GM19467 (cell line): ENCODE measurements around the gene TMEM158.

Experiments used
- ATAC-seq: cut with Tn5 transposase; IDR thresholded peaks from one replicate; pipeline ENCODE4 v1.9.1; 2021; ENCODE audit warnings: mild to moderate bottlenecking, moderate library complexity; ENCODE audit not compliant: unreplicated experiment

The TMEM158 gene

DNA sequence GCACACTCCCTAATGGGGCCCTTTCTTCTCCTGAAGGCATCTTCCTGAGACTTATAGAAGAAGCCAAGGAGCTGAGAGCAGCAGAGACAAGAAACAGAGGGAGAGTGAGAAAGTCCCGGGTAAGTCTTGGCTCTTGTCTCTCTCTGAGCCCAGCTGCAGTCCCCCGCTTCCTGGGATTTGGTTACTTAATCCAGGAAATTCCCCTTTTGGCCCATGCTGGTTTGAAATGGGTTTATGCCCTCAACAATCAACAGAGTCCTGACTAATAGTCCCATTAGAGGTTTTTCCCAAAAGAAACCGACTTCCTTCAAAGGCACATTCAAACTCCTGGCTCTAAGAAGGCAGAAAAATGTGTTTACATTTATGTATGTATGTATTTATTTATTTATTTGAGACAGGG is 22.0 kb downstream of the TMEM158 start:
- no peak for ATAC-seq

DNA sequence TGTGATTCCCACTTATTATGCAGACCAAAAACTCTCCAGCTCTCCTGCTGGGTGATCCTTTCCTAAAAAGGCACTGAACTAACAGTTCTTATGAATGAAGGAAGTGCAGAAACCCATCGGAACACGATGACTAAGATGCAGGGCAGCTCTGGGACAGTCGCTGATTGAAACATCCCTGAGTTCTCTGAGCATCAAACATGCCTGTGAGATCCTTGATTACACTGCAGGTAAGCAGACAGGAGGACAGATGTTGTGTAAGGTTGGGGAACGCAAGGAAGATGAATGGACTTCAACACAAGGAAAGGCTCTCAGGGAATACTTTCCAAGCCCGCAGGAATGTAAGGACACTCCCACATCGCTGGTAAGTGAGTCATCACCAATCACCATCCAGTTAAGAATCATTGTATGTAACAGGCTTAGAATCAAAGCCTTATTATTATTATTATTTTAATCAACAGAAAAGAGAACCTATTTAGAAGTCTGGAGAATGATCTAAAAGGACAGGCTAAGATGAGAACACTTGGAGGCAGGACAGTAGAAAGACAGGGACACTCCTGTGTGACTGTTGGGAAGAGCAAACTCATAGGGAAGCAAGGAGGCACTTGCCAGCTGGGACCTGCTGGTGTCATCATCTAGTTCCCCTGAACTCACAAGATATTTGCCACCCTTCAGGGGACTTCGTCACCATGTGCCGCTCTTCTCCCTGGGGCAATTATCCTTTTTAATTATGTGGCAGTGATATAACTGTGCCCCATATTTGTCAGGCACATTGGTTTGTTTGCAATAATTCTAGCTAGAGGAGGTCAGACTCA is 26.0 kb downstream of the TMEM158 start:
- no peak for ATAC-seq

DNA sequence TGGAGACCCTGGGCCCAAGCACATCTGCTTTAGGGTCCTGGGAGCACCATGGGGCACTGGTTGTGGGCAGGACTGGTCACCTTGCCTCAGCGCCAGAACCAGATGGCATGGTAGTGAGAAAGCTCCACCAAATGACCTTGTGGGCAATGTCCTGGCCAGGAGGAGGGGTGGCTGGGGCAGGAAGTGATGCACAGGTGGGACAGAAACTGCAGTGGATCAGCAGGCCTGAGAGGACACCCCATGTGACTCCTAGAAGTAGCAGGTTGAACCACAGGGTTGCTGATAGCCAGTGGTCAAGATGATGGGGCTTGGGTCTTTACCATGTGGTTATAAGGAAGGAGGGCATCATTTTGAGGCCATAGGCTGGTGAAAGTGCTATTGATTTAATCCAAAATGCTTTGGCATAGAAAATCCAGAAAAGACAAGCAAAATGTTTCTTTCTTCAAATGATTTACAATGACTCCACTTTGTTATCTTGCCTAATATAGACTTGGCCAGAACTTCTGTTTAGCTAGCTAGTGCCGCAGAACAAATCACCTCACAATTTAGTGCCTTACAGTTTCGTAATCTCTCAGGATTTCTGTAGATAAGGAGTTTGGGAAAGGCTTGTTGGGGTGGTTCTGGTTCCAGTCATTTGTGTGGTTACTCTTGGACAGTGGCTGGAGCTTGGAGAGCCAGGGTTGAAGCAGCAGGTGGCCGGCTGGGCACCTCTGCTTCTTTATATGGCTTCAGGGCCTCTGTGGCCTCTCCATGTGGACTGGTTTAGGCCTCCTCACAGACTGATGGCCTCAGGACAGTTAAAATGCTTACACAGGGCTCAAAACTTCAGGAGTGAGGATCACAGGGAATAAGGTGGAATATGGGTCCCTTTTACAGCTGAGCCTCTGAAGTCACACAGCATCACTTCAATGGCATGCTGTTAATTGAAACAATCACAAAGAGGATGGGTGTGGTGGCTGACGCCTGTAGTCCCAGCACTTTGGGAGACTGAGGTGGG is 27.5 kb downstream of the TMEM158 start:
- ATAC-seq = no peak

DNA sequence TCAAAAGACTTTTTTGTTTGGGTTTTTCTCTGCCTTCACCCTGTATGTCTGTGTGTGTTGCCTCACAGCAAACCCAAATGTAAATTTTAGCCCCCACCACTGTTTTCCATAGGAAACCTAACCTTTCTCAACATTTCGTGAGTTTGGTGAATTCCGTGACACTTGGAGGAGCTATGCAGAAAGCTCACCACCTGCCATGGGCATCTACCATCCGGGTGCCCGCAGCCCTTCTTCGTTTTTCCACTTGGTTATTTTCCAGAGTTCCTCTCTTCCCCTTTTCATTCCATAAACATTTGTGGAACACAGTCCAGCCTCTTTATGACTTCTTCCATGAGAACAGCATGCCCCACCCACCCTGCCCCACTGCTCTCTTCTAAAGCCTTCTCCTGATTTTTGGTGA is 31.3 kb downstream of the TMEM158 start:
- no peak for ATAC-seq

DNA sequence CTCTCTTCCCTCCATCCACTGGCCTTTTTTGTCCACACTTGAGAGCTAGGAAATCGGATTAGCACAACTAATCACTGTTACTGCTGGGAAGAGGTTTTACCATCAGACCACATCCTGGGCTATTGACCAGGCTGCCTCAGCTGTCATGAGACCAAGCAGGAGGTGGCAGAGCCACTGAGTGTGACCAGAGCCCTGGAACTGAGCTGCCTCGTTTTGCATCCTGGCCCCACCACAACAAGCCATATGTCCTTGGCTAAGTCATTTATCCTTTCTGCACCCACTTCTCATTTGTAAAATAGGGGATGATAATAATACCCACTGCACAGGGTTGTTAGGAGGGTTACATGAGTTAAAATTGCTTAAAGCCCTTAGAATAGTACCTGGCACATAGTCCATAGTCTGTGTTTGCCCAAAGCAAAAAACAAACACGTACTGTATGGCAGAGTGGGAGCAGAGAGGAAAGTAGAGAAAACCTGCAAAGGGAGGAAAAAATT is 34.1 kb downstream of the TMEM158 start:
- ATAC-seq = no peak

DNA sequence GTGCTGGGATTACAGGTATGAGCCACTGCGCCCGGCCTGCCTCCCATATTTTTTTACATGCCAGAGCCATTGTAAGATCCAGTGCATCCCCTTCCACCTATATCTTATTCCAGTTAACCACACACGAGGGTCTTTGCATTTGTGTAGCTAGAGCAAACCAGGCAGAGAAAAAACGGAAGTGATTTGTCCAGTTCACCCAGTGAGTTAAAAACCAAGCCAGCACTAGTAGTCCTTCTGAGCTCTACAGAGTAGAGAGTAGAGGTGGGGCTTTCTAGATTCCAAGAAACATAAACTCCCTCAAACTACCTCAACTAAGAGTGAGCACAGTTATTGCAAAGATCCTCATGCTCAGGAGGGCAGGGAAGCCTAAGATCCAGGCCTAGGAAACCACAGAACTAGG is 34.7 kb downstream of the TMEM158 start:
- ATAC-seq = no peak

DNA sequence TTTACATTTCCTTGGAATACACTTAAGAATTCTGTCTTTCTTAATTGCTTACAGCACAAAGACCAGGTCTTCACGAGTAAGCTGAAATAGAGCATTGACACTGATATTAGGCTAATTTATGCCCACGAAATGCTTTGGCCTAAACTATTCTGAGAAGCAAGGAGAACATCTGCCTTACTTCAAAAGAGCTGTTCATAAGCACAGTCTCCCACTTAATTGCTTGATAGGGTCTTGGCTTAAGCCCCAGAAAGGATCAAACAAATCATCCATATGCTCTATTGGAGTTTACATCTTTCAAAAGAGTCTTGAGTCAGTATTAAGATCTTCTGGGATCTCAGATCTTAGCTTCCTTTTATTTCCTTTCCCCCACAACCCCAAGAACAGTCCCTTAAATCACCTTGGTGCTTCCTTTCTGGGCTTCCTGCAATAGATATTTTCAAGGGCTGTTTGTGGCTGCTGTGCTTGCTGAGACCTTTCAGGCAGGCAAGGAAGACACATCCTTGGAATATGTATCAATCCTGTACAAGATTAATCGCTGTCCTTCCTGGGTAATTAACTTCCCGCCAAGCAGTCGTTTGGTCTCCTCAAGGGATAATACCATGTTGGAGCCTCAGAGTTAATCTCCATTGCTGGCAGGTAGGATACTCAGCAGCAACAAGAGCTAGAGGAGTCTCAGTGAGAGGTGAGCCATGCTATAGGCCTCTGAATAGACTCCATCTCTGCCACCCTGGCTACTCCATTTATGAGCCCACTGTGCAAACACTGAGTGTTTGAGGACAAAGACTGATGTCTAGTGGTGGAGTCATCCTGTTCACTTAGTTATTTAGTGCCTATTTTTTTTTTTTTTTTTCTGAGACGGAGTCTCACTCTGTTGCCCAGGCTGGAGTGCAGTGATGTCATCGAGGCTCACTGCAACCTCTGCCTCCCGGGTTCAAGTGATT is 37.1 kb downstream of the TMEM158 start:
- no peak for ATAC-seq

DNA sequence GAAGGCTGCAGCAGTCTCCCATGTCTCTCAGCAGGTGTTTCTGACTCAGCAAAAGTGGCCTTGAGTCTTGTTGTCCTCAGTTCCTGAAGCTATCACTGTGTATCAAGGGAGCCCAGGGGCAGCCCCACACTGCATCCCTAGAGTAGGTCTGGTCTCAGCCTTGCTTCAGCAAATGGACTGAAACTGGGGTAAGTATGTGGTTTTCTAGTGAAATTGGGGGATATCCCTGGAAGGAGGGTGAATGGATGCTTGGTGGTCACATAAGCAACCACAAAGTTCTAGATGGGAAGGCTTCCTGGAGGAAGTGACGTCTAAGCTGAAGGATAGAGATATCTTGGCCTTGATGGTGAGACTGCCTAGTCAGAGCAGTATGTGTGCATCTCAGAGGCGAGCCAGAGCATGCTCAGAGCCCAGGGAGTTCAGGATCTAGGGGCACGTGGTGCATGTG is 38.4 kb downstream of the TMEM158 start:
- ATAC-seq = no peak

DNA sequence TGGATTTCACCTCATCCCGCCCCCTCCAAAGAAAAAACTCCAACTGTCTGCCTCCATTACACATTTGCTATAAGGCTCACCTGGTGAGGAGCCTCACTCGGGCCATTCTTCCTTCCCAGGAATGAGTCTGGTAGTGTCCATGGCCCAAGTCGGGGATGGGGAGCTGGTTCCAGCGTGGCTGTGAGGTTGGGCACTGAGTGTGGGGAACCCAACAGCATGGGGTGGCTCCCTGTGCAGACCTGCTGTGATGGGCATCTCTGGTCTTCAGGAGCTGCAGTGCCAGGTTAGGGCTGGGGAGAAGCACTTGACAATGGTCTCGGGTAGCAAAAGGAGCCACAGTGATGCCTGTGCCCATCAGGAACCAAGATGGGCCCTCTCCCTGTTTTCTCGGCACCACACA is 39.2 kb downstream of the TMEM158 start:
- ATAC-seq = no peak

DNA sequence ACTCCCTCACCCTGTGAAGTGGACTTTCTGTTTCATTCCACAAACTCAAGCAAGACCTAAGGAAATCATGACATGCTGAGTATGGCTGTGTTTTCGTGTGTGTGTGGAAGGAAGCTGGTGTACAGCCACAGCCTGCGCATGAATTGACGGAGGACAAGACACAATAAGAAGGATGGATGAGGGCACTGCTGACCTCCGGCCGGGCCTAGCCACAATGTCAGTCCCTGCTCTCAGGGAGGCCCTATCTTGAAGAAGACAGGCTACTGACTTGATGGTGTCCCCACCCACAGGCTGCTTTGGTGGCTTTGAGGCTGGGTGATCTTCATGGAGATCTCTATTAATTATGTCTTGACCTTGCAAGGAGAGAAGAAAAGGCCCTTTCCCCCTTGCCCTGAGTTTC is 40.6 kb downstream of the TMEM158 start:
- ATAC-seq = no peak

DNA sequence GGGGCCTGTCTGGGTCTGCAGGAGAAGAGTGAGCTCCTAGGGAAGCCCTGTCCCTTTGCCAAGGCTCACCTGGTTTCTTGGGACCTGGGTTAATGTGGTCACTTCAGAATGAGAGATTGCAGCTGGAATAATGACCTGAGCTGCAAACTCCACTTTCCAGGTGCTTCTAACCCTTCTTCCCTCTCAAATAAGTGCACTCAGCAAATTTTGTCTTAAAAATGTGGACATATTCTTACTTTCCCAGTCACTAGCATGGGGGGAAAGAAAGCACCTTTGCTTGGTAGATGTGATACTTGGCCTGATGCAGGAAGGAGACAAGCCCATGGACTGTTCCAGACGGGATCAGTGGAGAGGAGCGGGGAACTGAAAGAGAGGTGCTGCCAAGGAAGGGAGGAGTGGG is 41.0 kb downstream of the TMEM158 start:
- ATAC-seq = no peak

DNA sequence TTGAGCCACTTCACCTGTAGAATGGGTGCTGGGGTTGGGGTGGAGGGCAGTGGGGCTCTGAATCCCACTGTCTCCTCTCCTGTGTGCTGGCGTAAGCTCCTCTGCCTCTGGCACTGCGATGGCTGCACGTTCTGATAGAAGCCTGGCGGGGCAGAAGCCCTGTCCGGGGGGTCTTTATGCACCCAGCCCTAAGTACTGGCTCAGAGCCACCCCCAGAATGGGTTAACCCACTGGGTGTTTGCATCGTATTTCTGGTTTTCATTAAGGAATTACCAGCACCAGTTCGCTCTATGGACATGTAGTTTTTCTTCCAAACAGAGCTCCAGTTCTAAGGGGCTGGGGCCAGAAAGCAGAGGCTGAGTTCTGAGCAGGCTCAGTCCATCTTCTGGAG is 42.2 kb downstream of the TMEM158 start:
- ATAC-seq = no peak

DNA sequence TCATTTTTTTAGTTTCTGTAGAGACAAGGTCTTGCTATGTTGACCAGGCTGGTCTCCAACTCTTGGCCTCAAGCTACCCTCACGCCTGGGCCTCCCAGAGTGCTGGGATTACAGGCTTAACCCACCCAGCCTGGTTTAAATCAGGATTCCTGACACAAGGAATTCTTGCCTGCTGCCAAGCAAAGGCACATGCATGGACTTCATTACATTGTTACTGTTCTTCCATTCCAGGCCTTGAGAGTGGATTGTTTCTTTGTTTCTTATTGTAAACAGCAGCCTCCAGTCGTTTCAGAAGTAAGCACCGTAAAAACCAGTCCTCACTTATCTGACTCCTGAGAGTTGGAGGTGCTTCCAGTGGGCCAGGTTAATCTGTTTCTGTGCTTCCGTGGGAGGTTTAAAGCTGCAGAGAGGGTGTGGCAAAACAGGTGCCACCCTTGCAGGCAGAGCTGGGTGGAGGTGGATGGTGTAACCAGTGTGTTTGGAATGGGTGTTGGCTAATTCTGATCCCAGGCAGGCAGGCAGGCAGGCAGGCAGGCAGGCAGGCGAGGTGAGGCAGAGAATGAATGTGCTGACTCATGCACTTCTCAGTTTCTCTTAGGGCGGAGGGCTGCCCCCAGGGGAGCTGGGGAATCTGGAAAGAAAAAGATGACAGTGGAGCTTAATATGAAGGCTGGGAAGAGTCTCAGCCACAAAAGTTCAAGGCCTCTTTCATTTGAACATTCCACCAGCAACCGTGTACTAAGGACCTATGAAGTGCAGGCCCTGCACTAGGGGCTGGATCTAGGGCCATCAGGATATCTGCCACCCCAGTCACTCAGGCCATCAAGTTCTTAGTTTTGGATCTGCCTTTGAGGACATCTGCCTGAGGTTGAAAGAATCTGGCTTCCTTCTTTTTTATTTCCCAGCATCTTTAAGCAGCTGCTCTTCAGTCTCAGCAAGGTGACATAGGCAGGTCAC is 42.9 kb downstream of the TMEM158 start:
- no peak for ATAC-seq

DNA sequence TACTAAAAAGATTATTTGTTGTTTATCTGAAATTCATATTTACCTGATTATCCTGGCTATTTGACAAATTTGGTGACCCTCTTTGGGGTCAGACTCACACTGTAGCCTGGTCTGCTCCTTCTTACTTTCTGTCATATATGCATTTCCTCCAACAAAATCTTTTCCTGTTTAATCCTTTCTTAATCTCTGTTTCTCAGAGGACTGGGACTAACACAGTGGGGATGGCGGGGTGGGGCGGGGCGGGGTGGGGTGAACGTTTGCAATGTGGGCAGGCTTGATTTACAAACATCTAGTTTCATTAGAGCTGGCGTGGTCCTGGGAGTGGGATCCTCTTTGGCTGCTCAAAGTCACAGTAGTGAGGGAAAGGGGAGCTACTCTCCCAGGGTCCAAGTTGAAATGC is 44.6 kb downstream of the TMEM158 start:
- ATAC-seq = no peak

DNA sequence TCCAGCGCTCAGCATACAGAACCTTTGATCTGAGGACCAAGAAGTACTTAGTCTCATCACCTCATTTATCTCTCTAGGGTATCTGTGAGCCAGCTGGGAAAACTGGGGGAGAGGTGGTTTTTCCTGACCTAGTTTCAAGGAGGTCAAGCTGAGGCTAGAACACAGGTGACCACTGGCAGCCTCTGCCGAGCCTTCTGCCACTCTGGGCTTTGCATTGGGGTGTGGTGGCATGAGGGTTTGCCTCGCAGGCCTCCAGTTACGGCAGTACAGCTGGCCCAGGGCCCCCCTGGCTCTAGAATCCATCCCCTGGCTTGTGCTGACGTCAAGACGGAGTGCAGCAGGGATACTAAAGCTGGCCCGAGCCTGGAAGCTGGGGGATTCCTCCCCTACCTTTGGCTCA is 45.2 kb downstream of the TMEM158 start:
- ATAC-seq = no peak

DNA sequence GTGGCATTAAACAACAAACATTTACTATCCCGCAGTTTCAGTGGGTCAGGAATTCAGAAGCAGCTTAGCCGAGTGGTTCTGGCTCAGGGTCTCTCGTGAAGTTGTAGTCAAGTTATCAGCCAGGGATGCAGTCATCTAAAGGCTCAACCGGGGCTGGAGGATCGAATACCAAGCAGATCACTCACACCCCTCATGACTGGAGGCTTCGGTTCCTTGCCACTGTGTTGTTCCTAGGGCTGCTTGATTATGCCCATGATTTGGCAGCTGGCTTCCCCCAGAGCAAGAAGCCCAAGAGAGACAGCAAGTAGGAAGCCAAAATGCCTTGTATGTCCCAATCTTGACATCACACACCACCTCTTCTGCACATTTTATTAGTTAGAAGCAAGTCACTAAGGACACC is 46.0 kb downstream of the TMEM158 start:
- no peak for ATAC-seq

DNA sequence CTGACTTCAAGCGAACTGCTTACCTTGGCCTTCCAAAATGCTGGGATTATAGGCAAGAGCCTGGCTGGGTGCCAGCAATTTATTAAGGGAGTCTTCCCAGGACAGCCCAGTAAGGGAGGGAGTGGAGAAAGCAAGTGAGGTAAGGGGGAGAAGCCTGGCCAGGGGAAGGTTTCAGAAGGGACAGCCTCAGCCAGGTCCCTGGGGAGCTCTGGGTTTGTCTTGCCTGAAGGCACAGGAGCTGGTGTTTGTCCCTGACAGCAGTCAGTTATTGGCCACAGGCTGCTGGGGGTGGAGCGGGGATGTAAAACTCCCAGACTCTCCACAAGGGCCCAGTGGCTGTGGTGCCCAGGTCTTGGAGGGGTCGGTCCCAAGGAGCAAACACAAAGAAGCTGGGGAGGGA is 46.9 kb downstream of the TMEM158 start:
- ATAC-seq = no peak

DNA sequence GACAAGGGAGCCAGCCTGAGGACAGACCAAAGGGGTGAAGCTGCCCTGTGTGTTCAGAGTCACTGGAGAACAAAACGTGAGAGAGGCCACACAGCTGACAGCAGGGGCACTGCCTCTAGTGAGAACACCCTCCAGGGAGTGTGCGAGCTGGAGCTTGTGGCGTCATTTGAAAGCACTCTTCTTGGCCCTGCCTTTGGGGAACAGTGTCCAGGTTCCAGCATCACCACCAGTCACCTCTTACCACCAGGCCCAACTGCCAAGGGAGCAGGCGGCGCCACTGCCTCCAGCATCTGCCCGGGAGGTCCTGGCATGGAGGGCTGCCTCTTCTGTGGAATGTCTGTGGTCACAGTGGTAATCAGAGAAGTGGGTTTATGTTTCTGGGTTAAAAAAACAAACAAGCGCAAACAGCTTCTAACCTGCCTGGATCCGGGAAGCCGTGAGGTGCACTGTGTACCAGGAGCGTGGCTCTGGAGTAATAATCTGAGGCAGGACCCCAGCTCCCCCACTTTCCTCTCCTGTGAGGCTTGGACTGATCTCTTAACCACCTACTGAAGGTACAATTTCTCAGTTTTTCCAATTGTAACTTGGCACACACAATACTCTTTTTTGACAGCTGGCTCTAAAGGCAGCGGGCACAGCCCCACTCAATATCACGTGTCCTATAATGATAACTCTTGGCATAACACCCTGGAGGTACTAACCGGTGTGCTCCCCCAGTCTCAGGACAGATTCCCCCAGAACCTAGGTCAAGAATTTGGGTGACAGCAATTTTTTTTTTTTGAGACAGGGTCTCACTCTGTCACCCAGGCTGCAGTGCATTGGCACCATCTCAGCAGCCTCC is 47.7 kb downstream of the TMEM158 start:
- ATAC-seq = no peak

DNA sequence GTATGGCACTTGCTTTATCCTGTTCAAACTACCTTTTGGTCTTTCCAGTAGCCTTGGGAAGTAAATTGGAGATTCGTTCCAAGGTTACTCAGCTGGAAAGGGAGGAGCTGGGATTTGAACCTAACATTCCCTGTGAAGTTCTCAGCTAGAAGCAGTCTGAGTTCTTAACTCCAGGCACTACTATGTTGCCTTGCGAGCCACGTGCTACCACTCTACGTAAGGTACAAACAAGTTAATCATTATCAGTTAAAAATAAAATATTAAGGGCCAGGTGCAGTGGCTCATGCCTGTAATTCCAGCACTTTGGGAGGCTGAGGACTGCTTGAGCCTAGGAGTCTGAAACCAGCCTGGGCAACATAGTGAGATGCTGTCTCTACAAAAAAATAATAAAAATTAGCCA is 49.2 kb downstream of the TMEM158 start:
- ATAC-seq = no peak
